GM10266 (cell line): ENCODE results near the gene NASP.
"Not testable (repeated sequence)": the region's sequence is repeated elsewhere in the genome, so short reads cannot be mapped to it uniquely, and the experiment has no call there.

Source experiments
- DNase-seq: peaks from one replicate; pipeline ENCODE4 v3.0.0; 2012; ENCODE audit errors: extremely low spot score
- TF ChIP-seq, protein P1 (sequence below): IDR thresholded peaks from 2 replicates; pipeline ENCODE4 v1.5.1; 2012; ENCODE audit warnings: mild to moderate bottlenecking, low read depth; ENCODE audit not compliant: control insufficient read depth, insufficient read depth; ENCODE audit errors: missing control alignments

Gene NASP

DNA sequence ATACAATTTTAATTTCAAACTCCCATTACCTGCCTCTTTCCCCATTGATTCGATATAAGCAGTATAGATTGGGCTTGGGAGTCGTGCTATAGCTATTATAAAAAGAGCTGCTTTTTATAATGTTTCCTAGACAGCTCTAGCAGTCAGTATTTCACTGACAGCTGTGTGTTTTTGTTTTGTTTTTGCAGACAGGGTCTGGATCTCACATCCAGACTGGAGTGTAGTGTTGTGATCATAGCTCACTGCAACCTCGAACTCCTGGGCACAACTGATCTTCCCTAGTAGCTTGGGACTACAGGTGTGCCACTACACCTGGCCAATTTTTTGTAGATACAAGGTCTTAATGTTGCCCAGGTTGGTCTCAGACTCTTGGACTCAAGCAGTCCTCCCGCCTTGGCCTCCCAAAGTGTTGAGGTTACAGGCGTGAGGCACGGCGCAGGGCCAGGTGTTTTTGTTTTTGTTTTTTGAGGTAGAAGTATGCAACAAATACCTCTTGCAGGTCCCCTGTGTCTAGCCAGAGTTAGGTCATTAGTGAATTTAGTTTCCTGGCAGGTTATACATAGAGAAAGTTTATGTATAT lies 1.7 kb downstream of the NASP start:
- no peak for DNase-seq
- TF ChIP-seq, protein P1, sequence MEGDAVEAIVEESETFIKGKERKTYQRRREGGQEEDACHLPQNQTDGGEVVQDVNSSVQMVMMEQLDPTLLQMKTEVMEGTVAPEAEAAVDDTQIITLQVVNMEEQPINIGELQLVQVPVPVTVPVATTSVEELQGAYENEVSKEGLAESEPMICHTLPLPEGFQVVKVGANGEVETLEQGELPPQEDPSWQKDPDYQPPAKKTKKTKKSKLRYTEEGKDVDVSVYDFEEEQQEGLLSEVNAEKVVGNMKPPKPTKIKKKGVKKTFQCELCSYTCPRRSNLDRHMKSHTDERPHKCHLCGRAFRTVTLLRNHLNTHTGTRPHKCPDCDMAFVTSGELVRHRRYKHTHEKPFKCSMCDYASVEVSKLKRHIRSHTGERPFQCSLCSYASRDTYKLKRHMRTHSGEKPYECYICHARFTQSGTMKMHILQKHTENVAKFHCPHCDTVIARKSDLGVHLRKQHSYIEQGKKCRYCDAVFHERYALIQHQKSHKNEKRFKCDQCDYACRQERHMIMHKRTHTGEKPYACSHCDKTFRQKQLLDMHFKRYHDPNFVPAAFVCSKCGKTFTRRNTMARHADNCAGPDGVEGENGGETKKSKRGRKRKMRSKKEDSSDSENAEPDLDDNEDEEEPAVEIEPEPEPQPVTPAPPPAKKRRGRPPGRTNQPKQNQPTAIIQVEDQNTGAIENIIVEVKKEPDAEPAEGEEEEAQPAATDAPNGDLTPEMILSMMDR: no peak

DNA sequence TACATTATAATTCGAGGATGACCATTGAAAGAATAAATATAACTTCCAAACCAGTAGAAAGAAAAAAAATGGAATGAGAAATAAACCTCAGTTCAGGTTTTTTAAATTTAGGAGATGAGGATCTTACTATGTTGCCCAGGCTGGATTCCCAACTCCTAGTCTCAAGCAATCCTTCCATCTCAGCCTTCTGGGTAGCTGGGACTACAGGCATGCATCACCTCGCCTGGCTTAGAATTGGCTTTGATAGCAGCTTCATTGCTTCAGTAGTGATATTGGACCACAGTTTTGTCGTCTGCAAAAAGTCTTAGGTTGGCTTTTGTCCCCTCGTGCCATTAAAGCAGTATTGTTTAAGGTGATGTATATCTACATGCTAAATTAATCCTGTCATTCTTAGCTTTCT lies 2.9 kb downstream of the NASP start:
- TF ChIP-seq, protein P1: no peak
- DNase-seq: no peak

- no peak for DNase-seq
Observed at GRCh38 chr1:45589861-45590260, 6.0 kb downstream of the NASP start.

DNA sequence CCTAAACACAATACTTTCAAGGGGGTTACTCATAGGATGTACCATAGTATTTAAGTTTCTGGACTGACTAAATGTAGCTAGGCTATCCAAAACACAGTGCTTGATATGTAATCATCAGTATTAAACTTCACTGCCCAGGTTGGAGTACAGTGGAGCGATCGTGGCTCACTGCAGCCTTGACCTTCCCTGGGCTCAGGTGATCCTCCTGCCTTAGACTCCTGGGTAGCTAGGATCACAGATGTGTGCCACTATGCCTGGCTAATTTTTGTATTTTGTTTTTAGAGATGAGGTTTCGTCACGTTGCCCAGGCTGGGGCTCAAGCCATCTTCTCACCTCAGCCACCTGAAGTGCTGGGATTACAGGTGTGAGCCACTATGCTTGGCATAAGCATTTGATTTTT lies 10.6 kb downstream of the NASP start:
- TF ChIP-seq, protein P1: no peak
- DNase-seq: no peak

More at GRCh38 chr1:45589861-45590260, 6.0 kb downstream of the NASP start:
- TF ChIP-seq, protein P1: no peak

DNA sequence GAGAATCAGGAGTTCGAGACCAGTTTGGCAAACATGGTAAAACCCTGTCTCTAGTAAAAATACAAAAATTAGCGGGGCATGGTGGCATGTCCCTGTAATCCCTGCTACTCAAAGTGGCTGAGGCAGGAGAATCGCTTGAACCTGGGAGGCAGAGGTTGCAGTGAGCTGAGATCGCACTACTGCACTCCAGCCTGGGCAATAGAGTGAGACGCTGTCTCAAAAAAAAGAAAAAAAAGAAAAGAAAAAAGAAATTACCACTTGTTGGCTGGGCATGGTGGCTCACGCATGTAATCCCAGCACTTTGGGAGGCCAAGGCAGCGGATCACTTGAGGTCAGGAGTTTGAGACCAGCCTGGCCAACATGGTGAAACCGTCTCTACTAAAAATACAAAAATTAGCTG lies 12.9 kb downstream of the NASP start:
- not testable (repeated sequence) for DNase-seq

DNA sequence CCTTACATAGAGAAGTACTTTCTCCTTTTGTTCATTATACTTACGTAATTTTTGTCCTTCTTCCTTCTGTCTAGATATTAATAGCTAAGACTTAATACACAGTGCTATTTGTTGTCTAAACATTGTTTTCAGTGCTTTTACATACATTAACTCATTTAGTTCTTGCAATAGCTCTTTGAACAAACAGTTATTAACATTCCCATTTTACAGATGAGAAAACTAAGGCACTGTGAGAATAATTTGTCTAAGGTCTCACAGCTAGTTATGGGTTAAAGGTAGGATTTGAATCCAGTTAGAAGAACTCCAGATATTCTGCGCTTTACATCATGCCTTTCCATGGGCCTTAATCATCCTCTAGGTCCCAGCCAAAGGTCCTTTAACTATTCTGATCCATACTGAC lies 20.4 kb downstream of the NASP start:
- no peak for DNase-seq
- TF ChIP-seq, protein P1: no peak

DNA sequence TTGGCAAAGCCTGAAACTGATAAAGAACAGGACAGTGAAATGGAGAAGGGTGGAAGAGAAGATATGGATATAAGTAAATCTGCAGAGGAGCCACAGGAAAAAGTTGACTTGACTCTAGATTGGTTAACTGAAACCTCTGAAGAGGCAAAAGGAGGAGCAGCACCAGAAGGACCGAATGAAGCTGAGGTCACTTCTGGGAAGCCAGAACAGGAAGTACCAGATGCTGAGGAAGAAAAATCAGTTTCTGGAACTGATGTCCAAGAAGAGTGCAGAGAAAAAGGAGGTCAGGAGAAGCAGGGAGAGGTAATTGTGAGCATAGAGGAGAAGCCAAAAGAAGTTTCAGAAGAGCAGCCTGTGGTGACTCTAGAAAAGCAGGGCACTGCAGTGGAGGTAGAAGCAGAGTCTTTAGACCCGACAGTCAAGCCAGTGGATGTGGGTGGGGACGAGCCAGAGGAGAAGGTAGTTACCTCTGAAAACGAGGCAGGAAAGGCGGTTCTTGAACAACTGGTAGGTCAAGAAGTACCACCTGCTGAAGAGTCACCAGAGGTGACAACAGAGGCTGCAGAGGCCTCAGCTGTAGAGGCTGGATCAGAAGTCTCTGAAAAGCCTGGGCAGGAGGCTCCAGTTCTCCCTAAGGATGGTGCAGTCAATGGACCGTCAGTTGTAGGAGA lies 23.7 kb downstream of the NASP start:
- DNase-seq: no peak
- TF ChIP-seq, protein P1: no peak
